Activated naive CD8-positive, alpha-beta T cell (primary cell): ENCODE data around the gene SPTBN5.

ENCODE experiments used
- H3K27ac Mint-ChIP-seq: one replicate; pipeline ENCODE4 v1.8.0; 2021; ENCODE audit warnings: mixed read lengths
- H3K27me3 Mint-ChIP-seq: one replicate; pipeline ENCODE4 v1.8.0; 2021; ENCODE audit warnings: mixed read lengths
- H3K36me3 Mint-ChIP-seq: one replicate; pipeline ENCODE4 v1.8.0; 2021; ENCODE audit warnings: mixed read lengths
- H3K4me1 Mint-ChIP-seq: one replicate; pipeline ENCODE4 v1.8.0; 2021; ENCODE audit warnings: low read depth, mixed read lengths
- H3K4me3 Mint-ChIP-seq: one replicate; pipeline ENCODE4 v1.8.0; 2021; ENCODE audit warnings: mild to moderate bottlenecking, mixed read lengths
- H3K9me3 Mint-ChIP-seq: one replicate; pipeline ENCODE4 v1.8.0; 2021; ENCODE audit warnings: low read depth, mixed read lengths

SPTBN5 gene

DNA sequence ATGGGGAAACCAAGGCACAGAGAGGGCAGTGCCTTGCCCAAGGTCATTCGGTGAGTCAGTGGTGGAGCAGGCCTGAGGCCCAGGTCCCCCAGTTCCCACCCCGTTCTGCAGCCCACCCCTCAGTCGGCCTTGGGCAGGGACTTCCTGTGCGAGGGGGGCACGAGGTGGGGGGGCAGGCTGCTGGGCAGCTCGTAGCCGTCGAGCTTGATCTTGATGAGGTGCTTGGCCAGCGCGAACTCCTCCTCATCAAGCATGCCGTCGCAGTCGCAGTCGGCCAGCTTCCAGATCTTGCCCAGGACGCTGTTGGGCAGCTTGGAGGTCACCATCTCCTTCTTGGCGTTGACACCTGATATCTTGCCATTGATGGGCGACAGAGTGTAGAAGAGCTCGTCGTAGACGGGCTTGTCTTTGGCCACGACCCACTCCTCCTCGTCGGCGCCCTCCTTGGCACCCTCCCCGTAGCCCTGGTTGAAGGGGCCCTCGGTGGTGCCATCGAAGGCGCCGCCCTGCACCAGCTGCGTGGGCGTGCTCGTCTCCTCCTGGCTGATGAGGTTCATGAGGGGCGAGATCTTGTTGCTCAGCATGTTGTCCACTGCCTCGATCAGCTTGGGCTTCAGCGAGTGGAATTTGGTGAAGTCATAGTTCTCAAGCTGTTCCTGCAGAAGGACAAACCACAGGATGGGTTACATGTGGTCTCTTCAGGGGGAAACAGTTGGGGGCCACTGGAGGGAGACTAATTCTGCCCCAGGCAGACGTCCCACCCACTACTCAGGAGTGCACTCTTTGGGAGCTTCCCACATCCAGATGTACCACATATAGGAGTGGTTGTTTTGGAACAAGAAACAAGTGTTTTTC, 6.9 kb upstream of the SPTBN5 start:
- Mint-ChIP-seq H3K36me3 (no peaks in the 10 kb centered on the region), H3K27ac (no peak overlapping the region), H3K9me3 (no peaks in the 10 kb centered on the region), H3K27me3 (no peaks in the 10 kb centered on the region), H3K4me3 (no peak overlapping the region), H3K4me1 (peaks cover 9% of the 10 kb centered on the region)

DNA sequence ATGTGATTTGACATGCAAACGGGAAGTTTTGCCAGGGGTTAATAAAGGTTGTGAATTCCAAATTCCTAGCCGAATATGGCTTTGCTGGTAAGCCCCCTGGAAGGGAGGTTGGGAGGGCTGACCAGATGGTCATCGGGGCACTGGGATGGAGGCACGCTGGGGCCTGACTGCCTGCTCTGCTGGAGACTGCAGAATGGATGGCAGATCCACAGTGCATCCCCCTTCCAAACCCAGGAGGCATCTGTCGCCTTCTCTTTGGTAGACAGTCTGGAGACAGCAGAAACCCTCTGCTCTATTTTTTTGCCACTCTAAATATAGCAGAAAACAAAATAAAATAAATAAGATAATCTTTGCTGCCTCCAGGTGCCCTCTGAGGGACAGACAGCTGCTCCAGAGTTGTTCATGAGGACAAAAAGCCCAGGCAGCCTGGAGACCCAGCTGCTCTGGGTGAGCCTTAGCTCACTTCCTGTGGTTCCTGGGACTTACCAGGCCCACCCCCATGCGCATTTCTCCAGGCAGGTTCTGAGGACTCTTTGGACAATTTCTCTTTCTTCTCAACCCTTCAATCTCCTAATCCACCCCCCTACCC, 6.1 kb upstream of the SPTBN5 start:
- no peaks in the 10 kb centered on the region for H3K9me3 Mint-ChIP-seq
- H3K4me3 Mint-ChIP-seq: no peak overlapping the region
- no peak overlapping the region for H3K27ac Mint-ChIP-seq
- H3K36me3 Mint-ChIP-seq: no peaks in the 10 kb centered on the region
- peaks cover 16% of the 10 kb centered on the region for H3K4me1 Mint-ChIP-seq
- no peaks in the 10 kb centered on the region for H3K27me3 Mint-ChIP-seq

DNA sequence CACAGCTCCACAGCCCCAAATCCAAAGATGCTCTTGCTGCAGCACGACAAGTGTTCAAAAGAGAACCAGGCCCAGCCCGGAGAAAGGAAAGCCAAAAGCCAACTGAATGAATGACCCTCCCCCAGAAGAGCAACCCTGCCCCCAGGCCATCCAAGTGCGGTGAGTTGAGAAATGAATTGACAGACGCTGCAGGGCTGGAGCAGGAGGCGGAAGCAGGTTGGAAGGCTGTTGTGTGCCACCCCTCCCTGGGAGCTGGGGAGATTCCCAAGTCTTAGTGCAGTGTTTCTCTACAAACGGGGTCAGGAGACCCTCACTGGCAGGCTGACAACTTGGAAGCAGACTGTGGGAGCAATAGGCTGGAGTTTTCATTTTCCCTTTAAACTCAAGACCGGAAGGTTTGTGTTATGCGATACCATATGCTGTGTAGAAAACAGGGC, 3.5 kb upstream of the SPTBN5 start:
- H3K27ac Mint-ChIP-seq: peak overlapping the region; percentile 13
- no peak overlapping the region for H3K4me3 Mint-ChIP-seq
- H3K9me3 Mint-ChIP-seq: no peaks in the 10 kb centered on the region
- H3K36me3 Mint-ChIP-seq: no peaks in the 10 kb centered on the region
- H3K4me1 Mint-ChIP-seq: peaks cover 34% of the 10 kb centered on the region
- H3K27me3 Mint-ChIP-seq: no peaks in the 10 kb centered on the region

DNA sequence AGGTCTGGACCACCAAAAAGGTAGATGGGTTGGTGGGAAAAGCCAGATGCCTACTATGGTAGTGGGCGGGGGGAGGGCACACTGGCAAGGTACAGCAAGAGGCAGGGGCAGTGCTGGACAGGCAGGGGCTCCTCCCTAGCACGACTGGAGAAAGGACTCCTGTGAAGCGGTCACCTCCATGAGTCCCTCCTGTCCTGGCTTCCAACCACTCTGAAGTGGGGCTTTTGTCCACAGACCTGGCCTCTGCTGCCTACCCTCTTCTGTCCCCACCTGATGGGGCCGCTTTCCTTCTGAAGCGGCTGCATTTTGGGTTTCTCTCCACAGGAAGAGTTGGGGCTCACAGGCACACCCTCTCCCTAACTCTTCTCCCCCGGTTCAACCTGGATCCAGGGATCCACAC, 2.7 kb upstream of the SPTBN5 start:
- no peaks in the 10 kb centered on the region for H3K27me3 Mint-ChIP-seq
- H3K27ac Mint-ChIP-seq: no peak overlapping the region
- no peaks in the 10 kb centered on the region for H3K36me3 Mint-ChIP-seq
- no peaks in the 10 kb centered on the region for H3K9me3 Mint-ChIP-seq
- no peak overlapping the region for H3K4me3 Mint-ChIP-seq
- peaks cover 35% of the 10 kb centered on the region for H3K4me1 Mint-ChIP-seq

DNA sequence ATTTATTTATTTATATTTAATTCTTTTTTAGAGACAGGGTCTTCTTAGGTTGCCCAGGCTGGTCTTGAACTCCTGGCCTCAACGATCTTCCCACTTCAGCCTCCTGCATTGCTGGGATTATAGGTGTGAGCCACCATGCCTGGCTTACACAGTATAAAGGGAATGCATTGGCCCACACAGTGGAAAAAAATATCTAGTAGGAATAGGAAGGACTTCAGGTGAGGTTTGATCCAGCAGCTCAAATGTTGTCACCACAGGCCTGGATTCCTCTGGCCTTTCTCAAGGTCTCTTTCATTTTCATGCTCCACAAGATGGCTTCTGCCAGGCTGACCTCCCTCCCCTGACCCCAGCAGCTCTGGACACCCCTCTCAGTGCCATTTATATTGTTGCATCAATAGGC, 2.1 kb upstream of the SPTBN5 start:
- Mint-ChIP-seq H3K27ac (peak overlapping the region; percentile 80), H3K27me3 (no peaks in the 10 kb centered on the region), H3K4me3 (no peak overlapping the region), H3K9me3 (no peaks in the 10 kb centered on the region), H3K4me1 (peaks cover 35% of the 10 kb centered on the region), H3K36me3 (no peaks in the 10 kb centered on the region)

DNA sequence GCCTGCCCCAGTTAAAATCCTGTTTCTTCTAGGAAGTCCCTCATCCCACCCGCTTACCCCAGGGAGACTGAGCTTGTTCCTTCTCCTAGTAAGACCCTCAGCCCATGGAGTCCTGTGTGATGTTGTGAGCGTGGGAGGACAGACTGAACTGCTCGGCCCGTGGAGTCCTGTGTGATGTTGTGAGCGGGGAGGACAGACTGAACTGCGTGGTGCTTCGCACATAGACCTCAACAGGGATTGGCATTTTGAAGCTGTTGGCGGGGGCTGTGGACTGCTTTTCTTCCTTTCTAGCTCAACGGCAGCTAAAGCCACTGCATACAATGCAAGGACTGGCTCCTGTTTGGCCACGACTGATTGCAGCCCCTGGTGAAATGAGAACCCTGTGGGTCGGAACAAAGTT, 1.6 kb upstream of the SPTBN5 start:
- H3K27ac Mint-ChIP-seq: peak overlapping the region; percentile 86
- peak overlapping the region; percentile 52 for H3K4me3 Mint-ChIP-seq
- H3K9me3 Mint-ChIP-seq: no peaks in the 10 kb centered on the region
- no peaks in the 10 kb centered on the region for H3K36me3 Mint-ChIP-seq
- H3K4me1 Mint-ChIP-seq: peaks cover 35% of the 10 kb centered on the region
- no peaks in the 10 kb centered on the region for H3K27me3 Mint-ChIP-seq

DNA sequence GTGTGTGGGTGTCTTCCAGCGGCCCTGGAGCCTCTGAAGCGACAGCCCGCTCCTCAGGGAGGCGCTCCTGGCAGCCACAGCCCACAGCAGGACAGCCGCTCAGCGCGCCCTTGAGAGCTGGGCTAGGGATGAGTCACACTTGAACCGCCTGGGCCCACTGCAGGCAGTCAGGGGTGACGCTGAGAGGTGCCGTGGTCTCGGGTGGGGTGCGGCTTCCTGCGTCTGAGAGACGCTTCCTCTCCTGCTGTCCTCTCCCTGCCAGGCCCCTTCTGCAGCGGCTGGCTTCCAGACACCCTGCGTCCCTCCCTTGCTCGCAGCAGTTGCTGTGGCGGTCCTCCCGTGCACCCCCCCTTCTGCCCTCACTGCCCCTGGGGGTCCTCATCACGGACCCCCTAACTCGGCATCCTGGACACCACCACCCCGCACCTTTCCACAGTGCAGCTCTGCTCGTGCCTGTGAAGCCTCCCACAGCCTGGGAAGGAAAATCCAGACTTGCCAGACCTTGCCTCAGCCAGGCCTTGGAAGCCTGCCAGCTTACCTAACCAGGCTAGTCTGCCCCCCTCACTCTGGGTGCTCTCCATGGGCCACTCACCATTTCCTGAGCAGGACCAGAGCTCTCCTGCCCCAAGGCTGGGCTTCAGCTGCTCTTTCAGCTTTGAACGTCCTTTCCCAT, 1.1 kb upstream of the SPTBN5 start:
- Mint-ChIP-seq H3K27me3 (no peaks in the 10 kb centered on the region), H3K9me3 (no peaks in the 10 kb centered on the region), H3K36me3 (no peaks in the 10 kb centered on the region), H3K4me3 (peak overlapping the region; percentile 52), H3K27ac (peak overlapping the region; percentile 86), H3K4me1 (peaks cover 35% of the 10 kb centered on the region)

DNA sequence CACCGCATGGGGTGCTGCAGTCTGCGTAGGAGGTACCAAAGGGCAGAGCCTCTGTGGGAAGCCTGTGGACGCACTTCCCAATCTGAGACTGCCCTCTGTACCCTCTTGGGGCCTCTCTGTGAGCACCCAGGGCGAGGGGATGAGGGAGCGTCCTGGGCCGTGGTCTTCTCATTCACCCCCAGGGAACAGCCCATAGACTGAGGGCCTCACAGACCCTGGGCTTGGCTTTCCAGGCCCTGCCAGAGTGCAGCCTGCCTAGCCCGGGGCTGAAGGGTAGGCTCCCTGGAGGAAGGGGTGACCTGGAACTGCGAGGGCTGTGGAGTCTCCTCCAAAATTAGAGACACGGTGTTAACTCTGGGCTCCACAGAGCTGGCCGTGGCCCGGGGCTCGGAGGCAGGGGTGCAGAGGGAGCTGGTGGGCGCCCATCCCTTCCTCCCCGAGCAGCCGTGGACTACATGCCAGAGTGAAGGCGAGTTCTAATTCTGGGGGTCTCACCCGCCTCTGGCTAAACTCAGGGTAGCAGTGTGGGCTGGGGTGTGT, 468 bp upstream of the SPTBN5 start:
- Mint-ChIP-seq H3K4me3 (peak overlapping the region; percentile 42), H3K27me3 (no peaks in the 10 kb centered on the region), H3K27ac (peak overlapping the region; percentile 86), H3K36me3 (no peaks in the 10 kb centered on the region), H3K9me3 (no peaks in the 10 kb centered on the region), H3K4me1 (peaks cover 38% of the 10 kb centered on the region)

DNA sequence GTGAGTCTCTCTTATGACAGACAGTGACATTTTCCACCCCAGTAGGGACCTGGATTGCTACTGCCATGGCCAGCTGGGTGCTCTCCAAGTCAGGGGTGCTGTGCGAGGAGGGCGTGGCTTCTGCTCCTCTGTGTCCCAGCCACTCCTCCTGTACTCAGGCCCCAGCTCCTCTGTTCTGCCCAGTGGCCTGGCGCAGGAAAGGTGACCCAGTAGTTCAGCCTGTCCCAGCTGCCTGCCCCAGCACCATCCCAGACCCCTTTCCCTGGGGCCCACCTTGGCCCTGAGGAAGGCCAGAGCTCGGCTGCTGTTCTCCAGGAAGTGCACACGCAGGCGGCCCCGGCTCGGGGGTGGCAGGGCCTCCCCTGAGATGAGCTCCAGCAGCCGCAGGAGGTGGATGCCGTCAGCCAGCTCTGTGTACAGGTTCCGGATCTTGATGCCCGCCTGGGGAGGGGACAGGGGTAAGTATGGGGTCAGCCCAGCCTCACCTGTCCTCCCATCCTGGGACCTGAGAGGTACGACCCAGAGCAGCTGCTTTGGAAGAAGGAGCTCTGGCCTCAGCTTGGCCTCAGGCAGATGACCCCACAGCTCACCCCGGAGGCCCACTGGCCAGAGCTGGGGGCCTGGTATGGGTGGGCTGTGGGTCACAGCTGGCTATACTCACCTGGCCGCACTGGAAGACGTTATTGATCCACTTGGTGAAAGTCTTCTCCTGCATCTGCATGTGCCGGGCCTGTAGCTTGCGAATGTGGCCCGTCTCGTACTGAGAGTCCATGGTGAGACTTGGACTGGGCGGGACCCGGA, 1.0 kb downstream of the SPTBN5 start:
- Mint-ChIP-seq H3K27me3 (no peaks in the 10 kb centered on the region), H3K4me1 (peaks cover 45% of the 10 kb centered on the region), H3K4me3 (peak overlapping the region; percentile 17), H3K36me3 (no peaks in the 10 kb centered on the region), H3K27ac (peak overlapping the region; percentile 50), H3K9me3 (no peaks in the 10 kb centered on the region)

DNA sequence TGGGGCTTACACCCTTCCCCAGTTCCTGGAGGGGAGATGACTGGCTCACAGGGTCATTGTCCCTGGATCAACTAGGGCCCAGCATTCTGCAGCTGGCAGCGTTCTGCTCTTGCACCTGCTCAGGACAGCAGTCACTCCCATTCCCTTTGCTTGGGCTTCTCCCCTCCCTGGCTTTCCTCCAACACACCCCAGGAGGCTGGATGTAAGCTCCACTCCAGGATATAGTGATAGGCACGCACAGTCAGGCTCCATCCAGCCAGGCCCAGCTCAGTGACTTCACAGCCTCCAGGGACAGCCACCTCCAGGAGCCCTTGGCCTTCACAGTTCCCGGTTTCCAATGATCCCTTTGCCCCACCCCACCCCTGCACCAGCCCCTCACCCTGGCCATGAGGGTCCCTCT, 1.9 kb downstream of the SPTBN5 start:
- Mint-ChIP-seq H3K4me3 (no peak overlapping the region), H3K4me1 (peaks cover 43% of the 10 kb centered on the region), H3K9me3 (no peaks in the 10 kb centered on the region), H3K27me3 (no peaks in the 10 kb centered on the region), H3K27ac (no peak overlapping the region), H3K36me3 (no peaks in the 10 kb centered on the region)

DNA sequence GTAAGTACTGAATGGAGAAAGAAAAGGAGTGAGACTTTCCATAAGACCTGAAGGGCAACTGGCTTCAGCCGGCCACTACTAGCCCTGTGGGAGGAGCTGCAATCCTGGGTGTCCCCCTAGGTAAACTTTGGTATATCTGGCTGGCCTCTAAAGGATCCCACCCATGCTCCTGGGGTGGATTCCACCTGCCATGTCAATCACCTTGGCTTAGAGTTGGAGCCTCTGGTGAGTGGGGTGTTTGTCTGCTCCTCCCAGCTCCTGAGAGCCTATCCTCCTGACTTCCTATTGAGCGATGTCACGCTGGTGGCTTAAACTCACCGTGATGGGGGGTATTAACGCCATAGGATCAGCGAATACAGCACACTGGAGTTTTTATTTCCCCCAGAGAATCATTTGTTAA, 2.6 kb downstream of the SPTBN5 start:
- no peaks in the 10 kb centered on the region for H3K27me3 Mint-ChIP-seq
- H3K4me1 Mint-ChIP-seq: peaks cover 42% of the 10 kb centered on the region
- no peaks in the 10 kb centered on the region for H3K36me3 Mint-ChIP-seq
- no peak overlapping the region for H3K27ac Mint-ChIP-seq
- H3K4me3 Mint-ChIP-seq: no peak overlapping the region
- H3K9me3 Mint-ChIP-seq: no peaks in the 10 kb centered on the region

DNA sequence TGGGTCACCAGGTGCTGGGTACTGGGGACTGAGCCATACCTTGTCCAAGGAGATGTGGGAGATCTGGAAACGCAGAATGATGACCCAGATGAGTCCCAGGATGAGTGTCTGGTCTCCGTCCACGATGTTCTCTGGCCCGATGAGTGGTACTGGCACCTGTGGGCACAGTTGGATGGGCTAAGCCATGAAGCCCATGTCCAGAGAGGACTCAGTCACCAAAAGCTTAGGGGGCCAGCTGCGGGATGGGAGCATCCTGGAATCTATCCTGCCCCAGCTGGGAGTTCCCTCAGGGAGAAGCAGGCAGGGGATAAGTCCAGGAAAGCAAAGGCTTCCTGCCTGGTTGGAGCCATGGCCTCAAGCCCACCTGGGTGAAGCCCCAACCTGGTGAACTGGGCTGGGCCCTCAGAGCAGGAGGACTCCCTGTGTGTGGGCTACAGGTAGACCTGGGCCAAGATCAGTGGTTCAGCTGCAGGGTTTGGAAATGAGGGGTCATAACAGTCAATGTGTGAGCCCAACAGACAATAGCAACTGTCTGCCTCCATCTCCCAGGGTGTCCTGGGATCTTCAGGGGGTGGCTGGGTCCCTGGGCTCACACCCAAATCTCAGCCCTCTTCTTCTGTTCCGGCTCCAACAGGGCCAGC, 3.7 kb downstream of the SPTBN5 start:
- Mint-ChIP-seq H3K4me1 (peaks cover 37% of the 10 kb centered on the region), H3K9me3 (no peaks in the 10 kb centered on the region), H3K36me3 (peaks cover 2% of the 10 kb centered on the region), H3K27ac (no peak overlapping the region), H3K27me3 (no peaks in the 10 kb centered on the region), H3K4me3 (no peak overlapping the region)

DNA sequence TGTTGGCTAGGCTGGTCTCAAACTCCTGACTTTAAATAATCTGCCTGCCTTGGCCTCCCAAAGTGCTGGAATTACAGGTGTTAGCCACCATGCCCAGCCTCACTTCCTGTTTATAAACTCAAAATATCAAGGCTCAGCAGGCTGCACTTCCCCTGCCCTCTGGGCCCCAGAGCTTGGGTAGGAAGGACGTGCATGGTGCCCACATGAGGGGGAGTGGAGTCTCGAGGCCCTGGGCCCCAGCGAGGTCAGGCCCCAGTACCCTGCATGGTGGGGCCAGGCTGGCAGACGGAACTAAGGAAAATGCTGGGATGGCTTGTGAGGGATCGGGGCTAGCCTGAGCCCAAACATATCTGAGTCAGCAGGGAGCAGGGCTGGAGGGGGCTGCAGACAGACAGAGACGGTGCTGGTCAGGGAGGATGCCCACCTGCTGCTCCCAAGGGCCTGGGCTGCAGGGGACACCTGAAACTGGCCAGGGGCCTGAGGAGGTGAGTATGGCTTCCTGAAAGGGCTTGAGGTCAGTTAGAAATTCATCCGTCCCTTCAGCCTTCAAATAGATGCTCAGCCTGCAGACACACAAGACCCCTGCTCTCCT, 5.1 kb downstream of the SPTBN5 start:
- no peaks in the 10 kb centered on the region for H3K27me3 Mint-ChIP-seq
- no peaks in the 10 kb centered on the region for H3K9me3 Mint-ChIP-seq
- H3K4me3 Mint-ChIP-seq: no peak overlapping the region
- H3K27ac Mint-ChIP-seq: no peak overlapping the region
- H3K36me3 Mint-ChIP-seq: peaks cover 2% of the 10 kb centered on the region
- peaks cover 25% of the 10 kb centered on the region for H3K4me1 Mint-ChIP-seq

DNA sequence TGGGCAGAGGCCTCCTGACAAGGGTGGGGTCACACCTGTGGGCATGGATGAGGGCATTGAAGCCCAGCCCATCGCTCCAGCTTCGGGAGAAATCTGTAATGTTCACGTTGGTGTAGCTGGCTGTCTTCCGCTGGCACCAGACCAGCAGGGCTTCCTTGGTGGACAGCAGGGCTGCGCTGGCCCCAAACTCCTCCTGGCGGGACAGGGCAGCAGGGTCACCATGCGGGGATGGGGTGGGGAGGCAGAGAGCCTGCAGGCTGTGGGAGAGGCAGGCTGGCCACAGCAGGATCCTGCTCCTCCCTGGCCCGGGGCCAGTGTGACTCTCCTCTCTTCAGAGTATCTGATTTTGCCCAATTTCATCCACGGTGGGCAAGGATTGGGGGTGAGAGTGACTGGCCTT, 6.0 kb downstream of the SPTBN5 start:
- no peak overlapping the region for H3K4me3 Mint-ChIP-seq

More for the DNA sequence above, 6.0 kb downstream of the SPTBN5 start:
- peaks cover 2% of the 10 kb centered on the region for H3K36me3 Mint-ChIP-seq
- peaks cover 17% of the 10 kb centered on the region for H3K4me1 Mint-ChIP-seq
- H3K9me3 Mint-ChIP-seq: no peaks in the 10 kb centered on the region
- no peak overlapping the region for H3K27ac Mint-ChIP-seq
- H3K27me3 Mint-ChIP-seq: no peaks in the 10 kb centered on the region
